GM10266 (cell line): ENCODE measurements around the gene DGKQ.

Experiments
- DNase-seq: peaks from one replicate; pipeline ENCODE4 v3.0.0; 2012; ENCODE audit errors: extremely low spot score
- TF ChIP-seq, protein P1 (sequence below): IDR thresholded peaks from 2 replicates; pipeline ENCODE4 v1.5.1; 2012; ENCODE audit warnings: mild to moderate bottlenecking, low read depth; ENCODE audit not compliant: control insufficient read depth, insufficient read depth; ENCODE audit errors: missing control alignments

The DGKQ gene

DNA sequence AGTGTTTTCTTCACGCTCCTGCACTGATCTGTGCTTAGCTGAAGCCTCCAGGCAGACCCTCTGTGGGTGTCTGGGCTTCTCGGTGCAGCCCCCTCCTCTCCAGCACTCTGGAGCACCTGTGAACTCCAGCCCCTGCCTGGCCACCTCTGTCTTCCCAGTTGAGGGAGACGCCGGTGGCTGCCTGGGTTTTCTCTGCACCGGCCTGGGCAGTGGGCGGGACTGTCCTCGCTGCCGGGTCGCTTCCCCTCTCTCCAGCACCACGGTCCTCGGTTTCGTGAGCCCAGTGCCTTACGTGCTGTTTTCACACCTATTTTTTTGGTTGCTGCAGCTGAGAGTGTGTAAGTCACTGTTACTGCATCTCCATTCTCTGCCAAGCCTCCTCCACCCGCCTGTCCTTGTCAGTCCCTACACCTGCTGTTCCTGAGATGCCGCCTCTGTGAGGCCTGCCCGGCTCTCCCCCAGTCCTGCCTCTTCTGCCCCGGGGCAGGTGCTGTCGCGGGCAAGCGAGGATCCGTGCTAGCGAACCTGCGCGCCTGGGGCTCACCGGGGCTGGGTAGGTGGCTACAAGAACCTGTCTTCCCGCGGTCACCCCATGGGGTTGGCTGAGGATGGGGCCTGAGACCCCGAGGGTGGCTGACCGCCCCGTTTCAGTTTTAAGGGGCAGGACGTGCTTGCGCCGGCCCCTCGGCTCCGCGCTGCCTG is 35.6 kb upstream of the DGKQ start:
- DNase-seq = no peak
- TF ChIP-seq, protein P1, sequence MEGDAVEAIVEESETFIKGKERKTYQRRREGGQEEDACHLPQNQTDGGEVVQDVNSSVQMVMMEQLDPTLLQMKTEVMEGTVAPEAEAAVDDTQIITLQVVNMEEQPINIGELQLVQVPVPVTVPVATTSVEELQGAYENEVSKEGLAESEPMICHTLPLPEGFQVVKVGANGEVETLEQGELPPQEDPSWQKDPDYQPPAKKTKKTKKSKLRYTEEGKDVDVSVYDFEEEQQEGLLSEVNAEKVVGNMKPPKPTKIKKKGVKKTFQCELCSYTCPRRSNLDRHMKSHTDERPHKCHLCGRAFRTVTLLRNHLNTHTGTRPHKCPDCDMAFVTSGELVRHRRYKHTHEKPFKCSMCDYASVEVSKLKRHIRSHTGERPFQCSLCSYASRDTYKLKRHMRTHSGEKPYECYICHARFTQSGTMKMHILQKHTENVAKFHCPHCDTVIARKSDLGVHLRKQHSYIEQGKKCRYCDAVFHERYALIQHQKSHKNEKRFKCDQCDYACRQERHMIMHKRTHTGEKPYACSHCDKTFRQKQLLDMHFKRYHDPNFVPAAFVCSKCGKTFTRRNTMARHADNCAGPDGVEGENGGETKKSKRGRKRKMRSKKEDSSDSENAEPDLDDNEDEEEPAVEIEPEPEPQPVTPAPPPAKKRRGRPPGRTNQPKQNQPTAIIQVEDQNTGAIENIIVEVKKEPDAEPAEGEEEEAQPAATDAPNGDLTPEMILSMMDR = no peak

DNA sequence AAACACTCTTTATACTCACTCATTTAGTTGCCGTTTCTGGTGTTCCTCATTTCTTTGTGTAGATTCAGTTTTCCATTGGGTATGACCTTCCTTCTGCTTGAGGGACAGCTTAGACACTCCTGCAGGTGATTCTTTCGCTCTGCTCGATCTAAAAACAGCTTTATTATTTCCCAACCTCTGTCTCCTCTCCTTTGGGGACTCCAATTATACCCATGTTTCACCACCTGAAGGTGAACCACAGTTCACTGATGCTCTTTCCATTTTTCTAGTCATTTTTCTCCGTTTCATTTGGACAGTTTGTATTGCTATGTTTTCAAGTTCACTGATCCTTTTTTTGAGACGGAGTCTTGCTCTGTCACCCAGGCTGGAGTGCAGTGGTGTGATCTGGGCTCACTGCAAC is 33.5 kb upstream of the DGKQ start:
- TF ChIP-seq, protein P1 = no peak
- no peak for DNase-seq

DNA sequence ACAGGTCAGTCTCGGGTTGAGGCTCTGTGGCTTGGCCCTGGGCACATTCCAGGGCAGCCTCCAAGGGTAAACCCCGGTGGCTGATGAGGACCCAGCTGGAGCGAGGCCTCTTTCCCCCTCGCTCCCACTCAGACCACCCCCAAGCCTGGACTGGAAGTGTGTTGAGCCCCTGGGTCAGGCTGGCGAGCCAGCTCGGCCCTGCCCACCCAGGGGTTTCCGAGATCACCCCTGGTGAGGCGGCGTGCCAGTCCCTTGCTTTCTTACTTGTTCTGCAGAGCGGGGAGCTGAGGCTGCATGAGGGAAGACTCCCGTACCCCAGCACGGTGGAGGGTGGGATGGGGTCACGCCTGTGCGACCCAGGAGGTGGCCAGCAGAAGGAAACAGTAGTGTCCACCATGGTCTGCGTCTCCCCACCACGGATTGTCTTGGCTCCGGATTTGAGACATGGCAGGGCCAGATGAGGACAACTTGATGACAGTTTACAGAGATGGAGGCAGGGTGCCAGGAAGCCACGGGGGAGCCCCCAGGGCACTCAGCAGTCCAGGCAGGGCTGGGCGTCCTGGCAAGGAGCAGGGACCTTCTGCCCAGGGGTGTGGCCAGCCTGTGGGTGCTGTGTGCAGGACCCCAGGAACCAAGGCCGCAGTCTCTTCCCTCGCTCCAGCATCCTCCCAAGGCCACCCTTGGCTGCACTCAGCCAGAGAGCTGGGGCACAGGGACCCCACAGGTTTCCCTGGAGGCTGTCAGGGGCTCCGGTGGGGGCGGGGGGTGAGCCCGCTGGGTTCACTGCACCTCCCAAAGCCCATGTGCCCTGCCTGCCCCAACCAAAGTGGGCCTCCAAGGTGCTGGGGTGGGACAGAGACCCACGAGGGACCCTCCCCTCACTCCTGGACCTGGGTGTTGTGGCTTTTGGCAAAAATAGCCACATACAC is 31.5 kb upstream of the DGKQ start:
- no peak for DNase-seq
- TF ChIP-seq, protein P1 = no peak

DNA sequence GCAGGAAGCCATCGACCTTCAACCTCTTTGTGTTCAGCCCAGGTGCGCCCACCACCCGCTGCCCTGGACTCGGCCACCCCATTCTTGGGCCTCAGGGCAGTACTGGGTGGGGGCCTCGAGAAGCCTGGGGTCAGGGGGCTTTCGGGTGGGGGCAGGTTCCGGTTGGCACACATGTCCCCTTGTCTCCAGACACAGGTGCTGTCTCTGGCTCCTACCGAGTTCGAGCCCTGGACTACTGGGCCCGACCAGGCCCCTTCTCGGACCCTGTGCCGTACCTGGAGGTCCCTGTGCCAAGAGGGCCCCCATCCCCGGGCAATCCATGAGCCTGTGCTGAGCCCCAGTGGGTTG is 30.7 kb upstream of the DGKQ start:
- TF ChIP-seq, protein P1 = no peak
- no peak for DNase-seq

DNA sequence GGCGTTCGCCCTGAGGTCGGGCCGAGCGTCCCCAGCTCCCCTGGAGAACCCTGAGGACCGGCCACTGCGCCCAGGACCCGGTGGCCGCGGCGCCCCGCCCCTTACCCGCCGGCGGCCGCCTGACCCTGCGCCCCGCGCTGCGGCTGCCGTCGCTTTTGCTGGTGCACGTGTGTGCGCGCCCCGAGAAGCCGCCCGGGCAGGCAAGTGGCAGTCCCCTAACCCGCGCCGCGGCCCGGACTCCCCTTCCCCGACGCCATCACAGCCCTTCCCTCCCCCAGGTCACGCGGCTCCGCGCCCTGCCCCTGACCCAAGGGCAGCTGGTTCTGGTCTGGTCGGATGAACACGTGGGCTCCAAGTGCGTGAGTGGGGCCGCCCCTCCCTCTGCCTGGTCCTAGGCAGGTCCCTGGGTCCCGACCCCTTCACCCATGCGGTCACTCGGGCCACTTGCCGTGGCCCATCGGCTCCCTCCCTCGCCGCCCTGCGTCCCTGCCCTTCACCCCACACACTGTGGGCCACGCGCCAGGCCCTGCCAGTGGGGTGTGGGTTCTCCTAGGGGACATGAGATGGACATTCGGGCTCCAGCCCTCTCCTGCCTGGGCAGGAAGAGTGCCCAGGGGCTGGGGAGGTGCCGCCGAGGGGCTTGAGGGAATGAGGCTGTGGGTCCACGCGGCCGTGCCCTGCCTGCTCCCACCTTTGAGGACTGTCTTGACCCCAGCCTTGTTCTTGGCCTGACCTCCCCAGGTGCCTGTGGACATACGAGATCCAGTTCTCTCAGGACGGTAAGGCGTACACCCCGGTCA is 30.1 kb upstream of the DGKQ start:
- TF ChIP-seq, protein P1 = no peak
- DNase-seq = no peak

DNA sequence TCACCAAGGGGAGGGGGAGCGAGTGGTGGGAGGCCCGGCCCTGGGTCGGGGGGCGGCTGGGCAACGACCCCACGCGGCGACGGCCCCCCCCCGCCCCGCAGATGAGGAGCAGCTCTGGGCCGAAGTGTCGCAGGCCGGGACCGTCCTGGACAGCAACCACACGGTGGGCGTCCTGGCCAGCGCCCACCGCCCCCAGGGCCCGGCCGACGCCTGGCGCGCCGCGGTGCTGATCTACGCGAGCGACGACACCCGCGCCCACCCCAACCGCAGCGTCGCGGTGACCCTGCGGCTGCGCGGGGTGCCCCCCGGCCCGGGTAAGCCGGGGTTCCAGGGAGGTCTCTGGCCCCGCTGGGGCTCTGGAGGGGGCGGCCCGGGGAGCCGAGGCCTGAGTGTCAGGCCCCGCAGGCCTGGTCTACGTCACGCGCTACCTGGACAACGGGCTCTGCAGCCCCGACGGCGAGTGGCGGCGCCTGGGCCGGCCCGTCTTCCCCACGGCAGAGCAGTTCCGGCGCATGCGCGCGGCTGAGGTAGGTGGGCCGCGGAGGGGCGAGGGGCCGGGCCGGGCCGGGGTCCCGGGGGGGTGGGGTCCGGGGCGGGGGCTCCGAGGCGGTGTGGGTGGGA is 29.4 kb upstream of the DGKQ start:
- no peak for DNase-seq
- TF ChIP-seq, protein P1 = no peak
